ENCODE measurements around the gene TCFL5.

TCFL5 gene

GRCh38 chr20:62808211-62808865 lies 53.3 kb downstream of the TCFL5 start:
- peak; percentile 69 for DNase-seq

- no peak for DNase-seq
These were observed 54.0 kb downstream of the TCFL5 start for GRCh38 chr20:62807444-62808210.

GRCh38 chr20:62806383-62807050 lies 55.1 kb downstream of the TCFL5 start:
- no peak for DNase-seq

- DNase-seq: no peak
These were observed 55.8 kb downstream of the TCFL5 start for GRCh38 chr20:62805711-62806382.

GRCh38 chr20:62805155-62805710 lies 56.4 kb downstream of the TCFL5 start:
- no peak for DNase-seq

GRCh38 chr20:62804627-62805154 lies 56.9 kb downstream of the TCFL5 start, which contains the start of gene OGFR:
OGFR (plus strand) TSS chr20:62804835; CDS start chr20:62804860, 25 bp downstream.
- peak; percentile 35 for DNase-seq

GRCh38 chr20:62804021-62804626 lies 57.5 kb downstream of the TCFL5 start:
- peak; percentile 38 for DNase-seq

GRCh38 chr20:62802026-62802712 lies 59.5 kb downstream of the TCFL5 start:
- DNase-seq: no peak

- DNase-seq: no peak
These were observed 60.2 kb downstream of the TCFL5 start for GRCh38 chr20:62801284-62802010.

GRCh38 chr20:62800314-62801259 lies 61.0 kb downstream of the TCFL5 start:
- DNase-seq: no peak

- no peak for DNase-seq
These were observed 61.7 kb downstream of the TCFL5 start for GRCh38 chr20:62799873-62800272.

GRCh38 chr20:62799459-62799858 lies 62.2 kb downstream of the TCFL5 start:
- no peak for DNase-seq

- DNase-seq: no peak
These were observed 62.6 kb downstream of the TCFL5 start for GRCh38 chr20:62799036-62799435.

GRCh38 chr20:62797671-62798532 lies 63.7 kb downstream of the TCFL5 start:
- DNase-seq: no peak

- DNase-seq: no peak
These were observed 64.7 kb downstream of the TCFL5 start for GRCh38 chr20:62796699-62797491.

- peak; percentile 66 for DNase-seq
These were observed 66.4 kb downstream of the TCFL5 start for GRCh38 chr20:62795023-62795761.
